Endothelial cell of umbilical vein (primary cell): ENCODE data around the gene OR9Q2. TPM values are rescaled to one million over a fixed set of nuclear protein-coding genes. Genes with fewer than 3 reads are reported as not detected.

Experiments used
- BruUV-seq: library from RNA; stranded (reverse); fragments of 400-500 nt; replicated peaks from 2 replicates; lab custom pipeline; 2021; lab: Mats Ljungman, UMichigan
- CTCF ChIA-PET: fragments of 300-600, 350-600 bp; sonication (Branson Sonifier 250); formaldehyde crosslinking; loops from one replicate; lab custom pipeline; 2021; ENCODE audit warnings: antibody characterized with exemption, inconsistent platforms; lab: Charles Lee
- POLR2A ChIA-PET: fragments of 300-600, 350-600 bp; sonication (Branson Sonifier 250); formaldehyde crosslinking; loops from one replicate; lab custom pipeline; 2021; ENCODE audit warnings: antibody characterized with exemption, inconsistent platforms; lab: Charles Lee
- DNase-seq: peaks from one replicate; pipeline ENCODE4 v3.0.0-alpha.2; 2011; ENCODE audit warnings: low read depth, low spot score
- FAIRE-seq: peaks from 2 replicates; lab custom pipeline; 2011; peaks lifted over from hg19 to GRCh38; lab: Jason Lieb, UNC
- H2AFZ ChIP-seq: 2 replicates; pipeline ENCODE4 v1.6.0; 2012; ENCODE audit warnings: low read depth, low read length, control low read depth, inconsistent platforms
- H3K27ac ChIP-seq: 2 replicates; pipeline ENCODE4 v1.5.1; 2011; ENCODE audit warnings: low read depth, mild to moderate bottlenecking, control low read depth, low read length, moderate library complexity; ENCODE audit not compliant: insufficient read depth
- H3K27me3 ChIP-seq, 2 experiments: 2 replicates each; pipeline versions ENCODE4 v1.6.0 to v1.6.1; 2011; ENCODE audit warnings: low read length in 2 of 2, mixed read lengths in 1 of 2; ENCODE audit not compliant: control insufficient read depth in 2 of 2, insufficient read depth in 2 of 2
- H3K36me3 ChIP-seq, 2 experiments: 2 replicates in 1 of 2; 3 replicates in 1 of 2; pipeline ENCODE4 v1.5.1; 2011; ENCODE audit warnings: low read length in 2 of 2, mild to moderate bottlenecking in 1 of 2, moderate library complexity in 1 of 2; ENCODE audit not compliant: control insufficient read depth in 2 of 2, insufficient read depth in 2 of 2; ENCODE audit errors: extremely low read depth in 1 of 2
- H3K4me1 ChIP-seq: 3 replicates; pipeline ENCODE4 v1.5.1; 2011; ENCODE audit warnings: mild to moderate bottlenecking, low read length; ENCODE audit not compliant: control insufficient read depth, insufficient read depth; ENCODE audit errors: extremely low read depth
- H3K4me2 ChIP-seq: 2 replicates; pipeline ENCODE4 v1.6.1; 2011; ENCODE audit warnings: low read length, control low read depth, mixed read lengths; ENCODE audit not compliant: insufficient read depth
- H3K4me3 ChIP-seq, 3 experiments: fragments of 200-600 bp in 1 of 3; sonication (generic), shearing (Covaris generic) in 1 of 3; replicated peaks in 1 of 3; 2 replicates each; pipeline ENCODE4 v1.5.1; 2011 to 2016; ENCODE audit warnings: control low read depth in 3 of 3, low read length in 3 of 3, mild to moderate bottlenecking in 2 of 3, inconsistent platforms in 1 of 3, low read depth in 1 of 3, moderate library complexity in 1 of 3; ENCODE audit not compliant: insufficient read depth in 1 of 3
- H3K79me2 ChIP-seq: 2 replicates; pipeline ENCODE4 v1.6.0; 2012; ENCODE audit warnings: low read length, inconsistent platforms; ENCODE audit not compliant: control insufficient read depth, insufficient read depth
- H3K9ac ChIP-seq: replicated peaks from 2 replicates; pipeline ENCODE3; 2011; ENCODE audit warnings: low read length, control low read depth; ENCODE audit not compliant: insufficient read depth; ENCODE audit errors: extremely low read depth
- H3K9me1 ChIP-seq: replicated peaks from 3 replicates; pipeline ENCODE4 v1.6.0; 2011; ENCODE audit warnings: mild to moderate bottlenecking, low read length; ENCODE audit not compliant: control insufficient read depth, insufficient read depth; ENCODE audit errors: extremely low read depth
- H3K9me3 ChIP-seq: replicated peaks from 2 replicates; pipeline ENCODE4 v1.5.1; 2012; ENCODE audit warnings: low read length, inconsistent platforms; ENCODE audit not compliant: control insufficient read depth, insufficient read depth
- H4K20me1 ChIP-seq: replicated peaks from 2 replicates; pipeline ENCODE3; 2011; ENCODE audit warnings: mild to moderate bottlenecking, low read length; ENCODE audit not compliant: control insufficient read depth, insufficient read depth; ENCODE audit errors: extremely low read depth
- MYC ChIP-seq: IDR thresholded peaks from one replicate; pipeline ENCODE4 v1.6.1; 2011; ENCODE audit warnings: mild to moderate bottlenecking, low read depth, low read length
- POLR2A ChIP-seq: IDR thresholded peaks from 2 replicates; pipeline ENCODE4 v1.6.1; 2012; ENCODE audit warnings: low read depth, mild to moderate bottlenecking, control low read depth, low read length
- dilution Hi-C: fragments of 300-500 bp; cut with MboI; formaldehyde crosslinking; loops from one replicate; pipeline ENCODE4 v1.15.0; 2019; ENCODE audit warnings: low sequenced_read_pairs; ENCODE audit not compliant: extremely low pct_ligation_motif_present
- intact Hi-C: fragments of 100-400 bp; cut with micrococcal nuclease; formaldehyde crosslinking; loops from one replicate; pipeline ENCODE4 v1.10.0; 2022
- polyA plus RNA-seq, 4 experiments: library from polyadenylated mRNA; depleted of rRNA in 3 of 4; stranded (reverse) in 3 of 4; unstranded in 1 of 4; fragments of >200 nt; gene quantifications; 2 replicates each; pipeline versions ENCODE4 v1.2.1 to v1.2.3, GENCODE V29; 2011 to 2012; ENCODE audit warnings: missing spikeins in 1 of 4
- total RNA-seq: library from RNA; stranded (reverse); gene quantifications from 2 replicates; pipeline ENCODE4 v1.2.3, GENCODE V29; 2021
- TF ChIP-seq, protein P1 (sequence below): IDR thresholded peaks from 2 replicates; pipeline ENCODE4 v1.6.1; 2011; ENCODE audit not compliant: insufficient read depth, insufficient read length

OR9Q2 gene
- total and polyA plus RNA-seq, 2 donors (not counting 3 experiments of a cell fraction or from before 2014, with no cell fraction given) = not detected

- no peaks in the 10 kb centered on the region for H3K4me1 ChIP-seq
- H2AFZ ChIP-seq = no peak overlapping the region
- no peak overlapping the region for H3K4me2 ChIP-seq
- dilution Hi-C loops (no loop called here), intact Hi-C loops (no loop called here)
- H3K36me3 ChIP-seq = no peaks in the 10 kb centered on the region
- H3K79me2 ChIP-seq = no peaks in the 10 kb centered on the region
- DNase-seq (no peak), FAIRE-seq (no peak)
- no peaks in the 10 kb centered on the region for H3K9me3 ChIP-seq
- POLR2A ChIA-PET = no interaction called here
- BruUV-seq = no TSS peak
- CTCF ChIA-PET = interaction anchor here (1.1 kb wide), 1 partner anchor 32 kb away, joined by 3 read pairs; no protein-coding TSS in a partner anchor
- TF ChIP-seq MYC (no peak), POLR2A (no peak)
- TF ChIP-seq, protein P1, sequence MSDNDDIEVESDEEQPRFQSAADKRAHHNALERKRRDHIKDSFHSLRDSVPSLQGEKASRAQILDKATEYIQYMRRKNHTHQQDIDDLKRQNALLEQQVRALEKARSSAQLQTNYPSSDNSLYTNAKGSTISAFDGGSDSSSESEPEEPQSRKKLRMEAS = no peak
- H3K27me3 ChIP-seq = no peaks in the 10 kb centered on the region
- H3K4me3 ChIP-seq = no peak overlapping the region
- no peak overlapping the region for H3K9ac ChIP-seq
- H3K9me1 ChIP-seq = no peaks in the 10 kb centered on the region
- H4K20me1 ChIP-seq = no peaks in the 10 kb centered on the region
- H3K27ac ChIP-seq = no peak overlapping the region
Observed at GRCh38 chr11:58227956-58228615, 39.2 kb downstream of the OR9Q2 start.

Other genes starting within 250 kb of the OR9Q2 start
- not detected in 2 replicates for gene OR9Q1, start 165.2 kb upstream of the OR9Q2 start, total RNA-seq
- not detected in 2 replicates for gene OR9Q1, start 165.2 kb upstream of the OR9Q2 start, polyA plus RNA-seq
- not detected in 2 replicates for gene OR6Q1, start 158.1 kb upstream of the OR9Q2 start, total RNA-seq
- gene OR6Q1, start 158.1 kb upstream of the OR9Q2 start, polyA plus RNA-seq = not detected in 2 replicates
- not detected in 2 replicates for gene OR9I1, start 63.5 kb upstream of the OR9Q2 start, total RNA-seq
- not detected in 2 replicates for gene OR9I1, start 63.5 kb upstream of the OR9Q2 start, polyA plus RNA-seq
- not detected in 2 replicates for gene OR1S2, start 15.1 kb downstream of the OR9Q2 start, total RNA-seq
- not detected in 2 replicates for gene OR1S2, start 15.1 kb downstream of the OR9Q2 start, polyA plus RNA-seq
- not detected in 2 replicates for gene OR1S1, start 23.6 kb downstream of the OR9Q2 start, total RNA-seq
- not detected in 2 replicates for gene OR1S1, start 23.6 kb downstream of the OR9Q2 start, polyA plus RNA-seq
- gene OR10Q1, start 39.8 kb downstream of the OR9Q2 start, total RNA-seq = not detected in 2 replicates
- gene OR10Q1, start 39.8 kb downstream of the OR9Q2 start, polyA plus RNA-seq = not detected in 2 replicates
- gene OR10W1, start 79.2 kb downstream of the OR9Q2 start, total RNA-seq = not detected in 2 replicates
- not detected in 2 replicates for gene OR10W1, start 79.2 kb downstream of the OR9Q2 start, polyA plus RNA-seq
- gene OR5B17, start 170.0 kb downstream of the OR9Q2 start, total RNA-seq = not detected in 2 replicates
- gene OR5B17, start 170.0 kb downstream of the OR9Q2 start, polyA plus RNA-seq = not detected in 2 replicates
- gene OR5B3, start 217.8 kb downstream of the OR9Q2 start, total RNA-seq = not detected in 2 replicates
- not detected in 2 replicates for gene OR5B3, start 217.8 kb downstream of the OR9Q2 start, polyA plus RNA-seq
- gene OR5B2, start 239.1 kb downstream of the OR9Q2 start, total RNA-seq = not detected in 2 replicates
- not detected in 2 replicates for gene OR5B2, start 239.1 kb downstream of the OR9Q2 start, polyA plus RNA-seq